ENCODE results near the gene TNNI2.

TNNI2 gene

DNA sequence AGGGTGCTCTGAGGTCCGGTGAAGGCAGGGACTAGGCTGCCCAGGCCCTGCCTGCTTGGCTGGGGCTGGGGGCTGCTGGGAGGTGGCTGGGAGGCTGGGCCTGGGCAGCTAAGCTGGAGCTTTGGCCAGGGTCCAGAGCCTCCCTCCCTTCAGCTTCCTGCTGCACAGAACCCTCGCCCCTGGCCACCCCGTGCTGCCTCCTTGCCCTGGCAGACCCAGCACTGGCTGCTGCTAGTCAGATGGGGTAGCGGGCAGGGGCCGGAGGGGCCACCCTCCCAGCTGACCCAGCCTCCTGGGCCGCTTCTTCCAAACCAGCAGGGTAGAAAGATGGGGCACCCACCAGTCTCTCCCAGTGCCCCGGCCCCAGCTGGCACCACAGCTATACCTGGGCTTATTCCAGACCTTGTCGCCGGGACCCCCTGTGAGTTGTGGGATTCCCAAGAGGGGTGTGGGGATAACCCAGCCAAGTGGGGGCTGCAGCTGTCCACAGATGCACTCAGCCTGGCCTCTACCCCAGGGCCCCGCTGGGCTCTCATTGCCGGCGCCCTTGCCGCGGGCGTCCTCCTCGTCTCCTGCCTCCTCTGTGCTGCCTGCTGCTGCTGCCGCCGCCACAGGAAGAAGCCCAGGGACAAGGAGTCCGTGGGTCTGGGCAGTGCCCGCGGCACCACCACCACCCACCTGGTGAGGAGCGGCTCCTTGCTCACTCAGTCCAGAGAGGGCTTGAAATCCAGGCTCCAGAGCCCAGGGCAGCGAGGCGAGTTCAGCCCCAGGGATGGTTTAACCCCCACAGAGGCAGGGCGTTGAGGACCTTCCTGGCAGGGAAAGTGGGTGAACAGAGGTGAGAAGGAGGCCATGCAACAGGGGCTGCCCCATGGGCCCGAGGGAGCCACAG, 3.8 kb upstream of the TNNI2 start, which contains the start of gene SYT8:
SYT8 (plus strand) TSS at position 212 of the 892 bp plus-strand sequence; CDS start at position 328, 116 bp downstream.
- DNase-seq (ENCODE audit: low read depth in 2 of 2) = no peak

DNA sequence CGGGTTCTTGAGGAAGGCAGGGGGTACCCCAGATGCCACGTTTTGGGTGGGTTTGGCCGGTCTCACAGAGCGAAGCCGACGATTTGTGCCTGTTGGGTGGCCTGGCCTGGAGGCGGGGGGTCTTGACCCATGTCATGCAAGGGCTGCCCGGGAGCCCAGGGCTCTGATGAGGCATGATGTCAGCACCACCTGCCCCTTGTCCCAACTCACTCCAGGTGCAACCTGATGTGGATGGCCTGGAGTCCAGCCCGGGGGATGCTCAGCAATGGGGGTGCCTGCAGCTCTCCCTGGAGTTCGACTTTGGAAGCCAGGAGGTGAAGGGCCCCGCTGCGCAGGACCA, 3.1 kb upstream of the TNNI2 start:
- DNase-seq (ENCODE audit: low read depth in 2 of 2) = no peak

DNA sequence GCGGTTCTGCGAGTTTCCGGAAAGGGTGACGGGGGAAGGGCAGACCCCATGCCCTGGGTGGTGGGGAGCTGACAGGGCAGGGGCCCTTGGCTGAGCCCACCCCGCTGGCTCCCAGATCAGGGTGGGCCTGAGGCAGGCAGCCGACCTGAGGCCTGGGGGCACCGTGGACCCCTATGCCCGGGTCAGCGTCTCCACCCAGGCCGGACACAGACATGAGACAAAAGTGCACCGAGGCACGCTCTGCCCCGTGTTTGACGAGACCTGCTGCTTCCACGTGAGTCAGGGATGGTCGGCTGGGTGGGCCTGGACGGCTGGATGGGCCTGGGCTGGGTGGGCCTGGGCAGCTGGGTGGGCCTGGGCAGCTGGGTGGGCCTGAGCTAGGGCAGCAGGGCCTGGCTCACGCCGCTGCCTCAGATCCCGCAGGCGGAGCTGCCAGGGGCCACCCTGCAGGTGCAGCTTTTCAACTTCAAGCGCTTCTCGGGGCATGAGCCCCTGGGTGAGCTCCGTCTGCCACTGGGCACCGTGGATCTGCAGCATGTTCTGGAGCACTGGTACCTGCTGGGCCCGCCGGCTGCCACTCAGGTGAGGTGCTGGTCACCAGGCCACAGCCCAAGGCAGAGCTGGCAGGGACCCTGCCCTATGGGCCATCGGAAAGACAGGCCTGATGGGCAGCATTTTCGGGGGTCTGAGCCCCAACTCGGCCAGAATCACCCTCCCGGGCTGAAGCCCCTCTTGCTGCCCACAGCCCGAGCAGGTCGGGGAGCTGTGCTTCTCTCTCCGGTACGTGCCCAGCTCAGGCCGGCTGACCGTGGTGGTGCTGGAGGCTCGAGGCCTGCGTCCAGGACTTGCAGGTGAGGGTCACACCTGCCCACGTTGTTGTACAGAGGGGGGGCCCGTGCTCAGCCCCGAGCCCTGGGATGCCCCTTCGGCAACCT, 2.5 kb upstream of the TNNI2 start:
- no peak for DNase-seq (ENCODE audit: low read depth in 2 of 2)

DNA sequence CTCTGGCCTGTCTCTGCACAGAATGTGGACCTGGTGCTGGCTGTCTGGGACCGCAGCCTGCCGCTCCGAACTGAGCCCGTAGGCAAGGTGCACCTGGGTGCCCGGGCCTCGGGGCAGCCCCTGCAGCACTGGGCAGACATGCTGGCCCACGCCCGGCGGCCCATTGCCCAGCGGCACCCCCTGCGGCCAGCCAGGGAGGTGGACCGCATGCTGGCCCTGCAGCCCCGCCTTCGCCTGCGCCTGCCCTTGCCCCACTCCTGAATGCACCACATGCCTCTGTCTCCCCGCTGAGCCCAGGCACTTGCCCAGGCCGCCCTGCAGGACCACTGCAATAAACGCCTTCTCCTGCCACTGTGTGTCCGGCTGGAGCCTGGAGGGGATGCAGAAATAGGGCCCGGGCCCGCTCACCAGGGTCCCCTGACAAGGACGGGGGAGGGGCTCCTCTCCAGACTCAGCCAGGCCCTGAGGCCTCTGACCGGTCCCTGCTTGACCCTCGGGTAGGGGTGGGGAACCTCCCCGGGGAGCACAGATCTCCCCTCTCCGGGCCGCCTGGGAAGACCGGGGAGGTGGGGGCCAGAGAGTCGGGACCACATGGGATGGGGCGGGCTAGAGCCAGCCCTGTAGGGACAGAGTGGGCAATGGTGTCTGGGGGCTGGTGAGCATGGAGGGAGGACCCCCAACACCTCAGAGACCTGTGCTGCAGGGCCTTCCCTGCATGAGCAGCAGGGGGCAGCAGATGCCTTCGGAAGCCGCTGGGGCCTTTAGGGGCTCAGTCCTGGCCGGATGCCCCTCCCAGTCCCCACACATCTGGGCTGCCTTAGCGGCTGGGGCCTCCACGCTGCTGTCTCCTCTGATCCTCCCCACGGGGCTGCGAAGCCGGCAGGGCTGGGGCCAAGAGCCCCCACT, 1.4 kb upstream of the TNNI2 start:
- peak; percentile 58 to 60 for DNase-seq (ENCODE audit: low read depth in 2 of 2)

DNA sequence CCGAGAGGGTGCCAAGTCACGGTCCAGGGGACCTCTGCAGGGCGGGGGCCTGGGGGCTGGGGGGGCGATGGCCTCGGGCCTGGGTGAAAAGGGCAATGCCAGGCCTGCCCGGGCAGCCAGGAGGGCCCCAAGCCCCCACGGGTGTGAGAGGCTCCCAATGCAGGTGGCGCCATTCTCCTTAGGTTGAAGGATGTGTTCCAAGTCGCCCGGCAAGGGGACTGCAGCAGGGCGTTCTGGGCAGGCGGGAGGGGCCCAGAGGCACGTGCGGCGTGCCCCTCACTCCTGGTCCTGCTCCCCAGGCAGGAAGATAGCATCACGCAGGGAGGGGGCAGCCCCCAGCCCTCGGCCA, 730 bp upstream of the TNNI2 start:
- no peak for DNase-seq (ENCODE audit: low read depth in 2 of 2)

DNA sequence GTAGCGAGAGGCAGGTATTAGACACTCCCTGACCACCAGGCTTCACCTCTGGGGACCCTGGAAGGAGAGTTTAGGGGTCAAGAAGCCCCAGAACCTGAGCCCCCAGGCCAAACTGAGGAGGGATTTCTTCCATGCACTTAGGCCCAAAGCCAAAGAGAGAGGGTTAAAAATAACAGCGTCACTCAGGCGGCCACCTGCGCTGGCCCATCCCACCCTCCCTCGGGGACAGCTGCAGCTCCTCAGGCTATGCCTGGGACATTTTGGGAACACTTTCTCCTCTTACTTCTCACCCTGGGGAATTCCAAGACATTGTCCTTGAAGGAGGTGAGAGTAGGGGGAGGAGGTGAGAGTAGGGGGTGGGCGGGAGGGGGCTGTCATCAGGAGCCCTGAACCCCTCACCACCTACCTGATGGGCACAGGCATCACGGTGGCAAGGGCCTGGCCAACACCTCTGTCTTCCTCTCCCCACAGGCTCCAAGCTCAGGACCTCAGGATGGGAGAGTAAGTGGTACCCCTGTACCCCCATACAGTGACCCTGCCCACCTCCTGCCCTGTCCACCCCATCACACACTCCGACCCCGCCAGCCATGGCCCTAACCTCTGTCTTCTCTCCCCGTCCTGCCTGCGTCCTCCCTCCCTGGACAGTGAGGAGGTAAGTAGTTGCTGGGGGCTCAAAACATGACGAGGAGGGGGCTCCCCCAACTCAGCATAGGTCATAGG, 583 bp downstream of the TNNI2 start:
- no peak for DNase-seq (ENCODE audit: low read depth in 2 of 2)

DNA sequence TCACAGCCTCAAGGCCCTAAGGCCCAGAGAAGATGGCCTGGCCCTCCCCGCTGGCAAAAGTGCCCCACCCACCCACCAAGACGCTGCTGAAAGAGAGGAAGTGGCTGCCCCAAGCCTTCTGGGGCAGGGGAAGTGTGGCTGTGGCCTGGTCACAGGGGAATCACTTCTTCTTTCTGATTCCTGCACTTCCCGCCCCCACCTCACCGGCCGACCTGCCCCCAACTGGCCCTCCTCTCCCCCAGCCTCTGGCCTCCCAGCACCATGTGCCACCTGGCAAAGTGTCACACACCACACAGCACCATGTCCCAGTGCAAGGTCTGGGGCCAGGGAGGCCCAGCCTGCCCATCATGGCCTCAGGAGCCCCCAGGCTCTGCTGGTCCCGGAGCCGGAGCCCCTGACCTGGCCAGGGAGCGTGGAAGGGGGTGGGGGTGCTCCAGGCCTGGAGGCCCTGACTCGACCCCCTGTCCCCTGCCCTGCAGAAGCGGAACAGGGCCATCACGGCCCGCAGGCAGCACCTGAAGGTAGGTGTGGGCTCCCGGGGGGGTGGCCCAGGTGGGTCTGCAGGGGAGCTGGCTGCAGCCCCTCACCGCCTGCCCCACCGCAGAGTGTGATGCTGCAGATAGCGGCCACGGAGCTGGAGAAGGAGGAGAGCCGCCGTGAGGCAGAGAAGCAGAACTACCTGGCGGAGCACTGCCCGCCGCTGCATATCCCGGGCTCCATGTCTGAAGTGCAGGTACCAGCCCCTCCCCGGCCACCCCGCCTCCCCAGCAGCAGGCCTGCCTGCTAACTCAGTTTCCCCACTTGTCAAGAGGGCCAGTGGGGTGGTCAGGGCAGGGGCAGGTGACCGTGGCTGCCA, 1.4 kb downstream of the TNNI2 start:
- DNase-seq (ENCODE audit: low read depth in 2 of 2) = no peak

DNA sequence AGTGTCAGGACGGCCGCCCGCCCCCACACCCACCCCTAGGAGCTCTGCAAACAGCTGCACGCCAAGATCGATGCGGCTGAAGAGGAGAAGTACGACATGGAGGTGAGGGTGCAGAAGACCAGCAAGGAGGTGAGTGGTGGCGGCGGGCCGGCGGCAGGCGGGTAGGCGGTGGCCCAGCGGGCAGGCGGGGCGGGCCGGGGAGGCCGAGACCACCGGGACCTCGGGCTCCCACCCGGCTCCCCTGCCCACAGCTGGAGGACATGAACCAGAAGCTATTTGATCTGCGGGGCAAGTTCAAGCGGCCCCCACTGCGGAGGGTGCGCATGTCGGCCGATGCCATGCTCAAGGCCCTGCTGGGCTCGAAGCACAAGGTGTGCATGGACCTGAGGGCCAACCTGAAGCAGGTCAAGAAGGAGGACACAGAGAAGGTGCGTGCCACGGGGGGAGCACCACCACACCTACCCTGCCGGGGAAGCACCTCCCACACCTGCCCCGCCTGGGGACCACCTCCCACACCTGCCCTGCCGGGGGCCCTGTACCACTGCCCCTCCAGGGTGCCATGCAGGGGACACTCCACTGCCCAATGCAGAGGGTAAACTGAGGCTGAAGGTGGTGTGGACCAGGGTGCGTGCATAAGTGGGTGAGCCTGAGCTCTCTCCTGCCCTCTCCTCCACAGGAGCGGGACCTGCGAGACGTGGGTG, 2.1 kb downstream of the TNNI2 start:
- no peak for DNase-seq (ENCODE audit: low read depth in 2 of 2)

DNA sequence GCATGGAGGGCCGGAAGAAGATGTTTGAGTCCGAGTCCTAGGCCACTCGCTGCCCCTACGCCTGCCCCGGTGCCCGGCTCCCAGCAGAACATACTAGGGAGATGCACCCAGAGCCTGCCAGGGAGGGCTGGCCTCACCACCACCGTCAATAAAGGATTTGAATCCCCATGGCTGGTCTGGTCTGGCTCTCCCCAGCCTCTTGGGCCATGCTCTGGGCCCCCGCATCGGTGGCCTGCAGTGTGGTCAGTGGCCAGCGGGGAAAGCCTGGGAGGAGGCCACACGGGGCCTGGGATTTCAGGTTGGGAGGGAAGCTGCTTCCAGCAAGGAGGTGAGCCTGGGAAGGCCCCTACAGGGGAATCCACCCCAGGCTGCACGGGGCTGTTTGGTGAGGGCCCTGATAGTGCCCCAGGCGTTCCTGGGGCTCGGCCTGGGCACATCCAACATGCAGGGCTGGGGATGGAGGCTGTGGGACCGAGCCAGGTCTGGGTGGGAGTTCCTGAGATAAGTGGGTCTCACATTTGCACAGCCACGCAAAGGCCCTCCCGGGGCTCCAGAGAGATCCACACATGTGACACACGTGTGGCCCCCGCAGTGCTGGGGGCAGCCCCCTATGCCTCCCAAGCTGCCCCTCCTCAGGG, 2.8 kb downstream of the TNNI2 start:
- DNase-seq (ENCODE audit: low read depth in 2 of 2) = no peak

DNA sequence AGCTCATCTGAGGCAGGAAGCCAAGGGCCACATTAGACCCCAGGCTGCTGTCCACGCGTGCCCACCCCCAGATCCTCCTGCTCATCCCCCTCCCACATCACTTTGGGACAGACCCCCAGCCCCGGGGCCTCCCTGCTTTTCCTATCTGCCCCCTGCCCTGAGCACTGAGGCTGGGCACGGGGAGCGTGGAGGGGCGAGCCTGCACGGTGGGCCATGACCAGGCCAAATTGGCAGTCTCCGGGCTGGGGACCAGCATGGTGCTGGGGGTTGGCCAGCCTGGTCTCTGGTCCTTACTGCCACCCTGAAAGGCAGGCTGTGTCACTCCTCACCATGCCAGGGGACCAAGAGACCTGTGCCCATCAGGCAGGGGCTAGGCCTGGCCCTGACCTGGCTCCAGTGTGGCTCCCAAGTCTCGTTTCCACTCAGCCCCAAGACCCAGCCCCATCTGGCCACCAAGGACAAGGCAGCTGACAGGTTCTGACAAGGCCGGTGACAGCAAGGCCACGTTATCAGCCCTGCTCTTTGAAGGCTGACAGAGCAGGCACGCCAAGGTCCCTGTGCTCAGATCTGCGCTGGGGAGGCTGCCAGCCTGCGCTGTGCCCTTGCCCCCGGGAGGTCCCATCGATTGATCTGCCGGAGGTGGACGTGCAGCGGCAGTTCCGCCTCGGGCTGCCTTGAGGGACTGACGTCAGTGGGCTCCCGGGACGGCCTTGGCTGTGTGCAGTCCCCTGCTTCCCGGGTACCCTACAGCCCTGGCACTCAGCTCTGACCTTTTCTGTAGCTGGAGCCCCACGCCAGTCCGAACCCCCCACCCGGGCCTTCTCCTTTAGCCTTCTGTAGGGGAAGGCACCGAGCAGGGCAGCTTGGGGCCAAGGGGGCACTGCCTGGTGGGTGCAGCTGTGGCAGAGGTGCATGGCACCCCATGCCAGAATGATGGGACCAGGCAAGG, 3.6 kb downstream of the TNNI2 start:
- DNase-seq (ENCODE audit: low read depth in 2 of 2) = no peak

DNA sequence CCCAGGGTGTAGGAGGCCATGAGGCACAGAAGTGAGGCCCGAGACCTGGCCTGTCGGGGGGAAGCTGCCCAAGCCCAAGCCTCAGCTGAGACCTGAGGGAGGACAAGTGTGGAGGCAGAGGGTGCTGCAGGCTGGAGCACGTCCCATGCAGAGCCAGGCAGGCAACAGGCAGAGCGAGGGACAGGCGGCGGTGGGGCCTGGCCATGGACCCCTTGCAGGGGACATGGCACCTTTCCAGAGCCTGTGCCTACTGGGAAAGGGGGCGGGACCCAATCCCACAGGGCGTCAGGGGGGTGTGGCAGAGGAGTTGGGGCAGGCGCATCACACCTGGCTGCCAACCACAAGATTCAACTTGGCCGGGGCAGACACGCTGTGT, 4.3 kb downstream of the TNNI2 start:
- DNase-seq (ENCODE audit: low read depth in 2 of 2) = no peak

DNA sequence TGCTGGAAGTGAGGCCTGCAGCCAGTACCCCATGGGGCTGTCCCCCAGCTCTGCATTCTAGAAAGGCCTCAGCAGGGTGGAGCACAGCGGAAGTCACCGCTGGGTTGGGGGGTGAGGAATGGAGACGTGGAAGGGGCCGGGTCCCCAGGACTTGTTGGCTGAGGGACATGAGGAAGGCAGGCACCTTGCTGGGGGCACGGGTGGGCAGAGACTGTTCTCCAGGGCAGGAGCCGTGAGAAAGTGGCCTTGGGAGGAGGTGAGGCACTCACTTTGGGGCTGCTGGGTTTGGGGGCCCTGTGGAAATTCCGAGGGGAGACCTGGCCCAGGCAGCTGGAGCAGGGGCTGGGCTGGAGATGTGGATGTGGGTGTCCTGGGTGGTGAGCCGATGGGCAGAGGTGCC, 5.0 kb downstream of the TNNI2 start:
- DNase-seq (ENCODE audit: low read depth in 2 of 2) = no peak

DNA sequence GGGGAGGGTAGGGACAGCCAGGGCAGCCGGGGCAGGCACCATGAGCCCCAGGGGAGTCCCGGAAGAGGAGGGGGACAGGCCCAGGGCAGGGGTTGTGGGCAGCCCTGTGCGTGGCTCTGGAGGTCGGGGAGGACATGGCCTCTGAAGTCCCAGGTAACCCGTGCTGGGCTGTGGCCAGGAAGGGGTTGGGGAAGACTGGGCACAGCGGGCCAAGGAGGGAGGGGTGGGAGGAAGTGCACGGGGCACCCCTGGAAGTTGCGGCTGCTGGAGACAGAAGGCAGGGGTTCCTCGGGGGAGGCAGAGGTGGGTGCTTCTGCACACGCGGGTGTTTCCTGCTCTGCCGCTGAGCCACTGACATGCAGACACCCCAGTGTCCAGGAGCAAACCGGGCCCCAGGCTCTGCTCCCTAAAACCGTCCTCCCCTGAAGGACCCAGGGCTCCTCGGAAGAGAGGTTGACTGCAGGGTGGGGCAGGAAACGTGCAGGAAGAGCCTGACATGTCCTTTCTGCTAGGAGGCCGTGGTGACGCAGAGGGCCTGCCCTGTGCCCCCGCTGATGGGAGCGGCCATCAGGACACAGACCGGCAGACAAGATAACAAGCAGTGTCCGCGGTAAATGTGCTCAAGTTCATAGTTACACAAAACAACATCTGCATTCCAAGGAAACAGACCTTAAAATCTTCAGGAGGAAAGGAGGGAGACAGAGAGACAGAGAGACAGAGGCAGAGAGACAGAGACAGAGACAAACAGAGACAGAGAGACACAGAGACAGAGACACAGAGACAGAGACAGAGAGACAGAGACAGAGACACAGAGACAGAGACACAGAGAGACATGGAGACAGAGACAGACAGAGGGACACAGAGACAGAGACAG, 5.7 kb downstream of the TNNI2 start:
- DNase-seq (ENCODE audit: low read depth in 2 of 2) = no peak

DNA sequence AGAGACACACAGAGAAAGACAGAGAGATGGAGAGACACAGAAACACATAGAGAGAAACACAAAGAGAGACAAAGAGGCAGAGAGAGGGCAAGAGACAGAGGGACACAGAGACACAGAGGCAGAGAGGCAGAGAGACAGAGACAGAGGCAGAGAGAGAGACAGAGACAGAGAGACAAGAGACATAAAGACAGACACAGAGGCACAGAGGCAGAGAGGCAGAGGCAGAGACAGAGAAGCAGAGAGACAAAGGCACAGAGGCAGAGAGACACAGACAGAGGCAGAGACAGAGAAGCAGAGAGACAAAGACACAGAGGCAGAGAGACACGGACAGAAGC, 6.3 kb downstream of the TNNI2 start:
- no peak for DNase-seq (ENCODE audit: low read depth in 2 of 2)

DNA sequence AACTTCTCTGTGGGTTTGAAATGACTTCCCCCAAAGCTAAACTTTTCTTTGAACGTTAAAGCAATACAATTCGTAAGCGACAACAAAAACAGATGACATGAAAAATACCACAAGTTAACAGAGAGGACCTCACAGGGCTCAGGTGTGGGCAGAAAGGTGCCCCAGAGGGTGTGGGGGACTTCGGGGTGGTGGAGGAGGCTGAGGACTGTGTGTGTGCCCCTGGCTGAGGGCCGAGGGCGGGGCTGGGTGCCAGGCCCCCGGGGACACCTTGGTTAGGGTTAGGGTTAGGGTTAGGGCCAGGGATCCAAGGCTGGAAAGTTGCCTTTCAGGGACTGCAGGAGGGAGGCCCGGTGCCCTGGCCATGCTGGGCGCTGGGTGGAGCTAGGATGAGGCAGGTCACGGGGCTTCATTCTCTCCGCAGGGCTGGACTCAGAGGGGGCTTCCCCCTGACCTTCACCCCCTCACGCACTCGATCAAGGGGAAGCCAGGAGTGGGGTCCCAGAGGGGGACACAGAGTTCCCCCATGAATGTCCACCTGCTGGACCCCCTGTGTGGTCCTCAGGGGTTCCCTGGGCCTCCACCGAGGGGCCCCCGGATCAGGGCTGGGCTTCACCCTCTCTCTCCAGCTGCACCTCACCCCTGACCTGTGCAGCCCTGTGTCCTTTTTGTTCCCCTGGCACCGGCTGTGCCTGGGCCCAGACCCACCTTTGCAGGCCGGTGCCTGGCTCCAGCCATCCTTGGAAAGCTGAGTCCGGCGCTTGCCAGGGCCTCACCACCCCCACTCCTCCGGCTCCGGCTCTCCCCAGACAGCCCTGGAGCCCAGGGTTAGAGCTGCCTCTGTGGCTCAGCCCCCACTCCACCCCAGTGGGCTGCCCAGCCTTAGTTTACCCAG, 7.0 kb downstream of the TNNI2 start:
- no peak for DNase-seq (ENCODE audit: low read depth in 2 of 2)

DNA sequence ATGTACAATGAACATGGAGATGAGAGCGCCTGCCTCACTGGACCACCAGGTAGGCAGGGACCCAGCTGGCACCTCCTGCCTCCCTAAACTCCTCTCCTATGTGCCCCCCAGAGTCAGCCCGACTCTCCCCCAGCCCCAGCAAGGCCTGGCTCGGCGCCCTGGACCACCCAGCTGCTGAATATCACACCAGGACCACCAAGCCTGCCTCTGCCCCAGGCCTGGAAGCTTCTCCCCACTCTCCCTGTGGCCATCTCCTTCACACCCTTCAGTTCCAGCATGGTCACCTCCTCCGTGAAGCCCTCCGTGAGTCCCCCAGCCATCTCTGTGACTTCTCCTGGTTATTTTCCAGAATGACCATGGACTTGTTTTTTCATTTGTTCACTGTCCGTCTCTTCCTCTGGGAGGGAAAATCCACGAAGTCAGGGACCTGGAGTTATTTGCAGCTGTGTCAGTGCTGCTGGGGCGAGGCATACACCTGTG, 7.7 kb downstream of the TNNI2 start:
- DNase-seq (ENCODE audit: low read depth in 2 of 2) = no peak

All from stimulated activated CD8-positive, alpha-beta memory T cell treated with anti-CD3 and anti-CD28 coated beads, Interleukin-15, amount 100 ng/mL, for 4 hours (primary cell).